ENCODE measurements around the gene RBP2.
"Not testable (repeated sequence)": the region's sequence is repeated elsewhere in the genome, so short reads cannot be mapped to it uniquely, and the experiment has no call there.

The RBP2 gene

DNA sequence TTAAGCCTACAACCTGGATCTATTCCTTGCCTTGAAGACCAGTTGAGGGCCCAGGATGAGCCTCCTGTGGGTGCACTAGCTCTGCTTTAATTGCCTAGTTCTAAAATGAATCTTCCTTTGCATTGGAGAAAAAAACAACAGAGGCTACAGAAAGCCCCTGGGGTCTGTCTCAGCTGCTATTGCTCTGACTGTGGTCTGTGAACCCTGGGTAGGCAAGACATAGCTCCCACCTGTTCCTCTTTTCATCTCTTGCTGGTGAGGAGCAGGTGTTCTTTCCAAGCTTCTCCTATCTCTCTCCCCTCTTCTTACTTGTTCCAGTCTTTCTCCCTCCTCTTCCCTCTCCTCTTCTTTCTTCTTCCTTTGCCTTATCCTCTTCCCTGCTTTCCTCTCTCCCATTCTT lies 28.8 kb downstream of the RBP2 start:
- in situ Hi-C loops (cut with MboI; ENCODE audit: low sequenced_read_pairs): no loop called here

GRCh38 chr3:139444446-139444845 lies 31.9 kb downstream of the RBP2 start:
- in situ Hi-C loops (cut with MboI; ENCODE audit: low sequenced_read_pairs): no loop called here

- in situ Hi-C loops (cut with MboI; ENCODE audit: low sequenced_read_pairs): no loop called here
Observed at GRCh38 chr3:139443186-139443585, 33.1 kb downstream of the RBP2 start.

- in situ Hi-C loops (cut with MboI; ENCODE audit: low sequenced_read_pairs): no loop called here
Observed at GRCh38 chr3:139441656-139442055, 34.7 kb downstream of the RBP2 start.

DNA sequence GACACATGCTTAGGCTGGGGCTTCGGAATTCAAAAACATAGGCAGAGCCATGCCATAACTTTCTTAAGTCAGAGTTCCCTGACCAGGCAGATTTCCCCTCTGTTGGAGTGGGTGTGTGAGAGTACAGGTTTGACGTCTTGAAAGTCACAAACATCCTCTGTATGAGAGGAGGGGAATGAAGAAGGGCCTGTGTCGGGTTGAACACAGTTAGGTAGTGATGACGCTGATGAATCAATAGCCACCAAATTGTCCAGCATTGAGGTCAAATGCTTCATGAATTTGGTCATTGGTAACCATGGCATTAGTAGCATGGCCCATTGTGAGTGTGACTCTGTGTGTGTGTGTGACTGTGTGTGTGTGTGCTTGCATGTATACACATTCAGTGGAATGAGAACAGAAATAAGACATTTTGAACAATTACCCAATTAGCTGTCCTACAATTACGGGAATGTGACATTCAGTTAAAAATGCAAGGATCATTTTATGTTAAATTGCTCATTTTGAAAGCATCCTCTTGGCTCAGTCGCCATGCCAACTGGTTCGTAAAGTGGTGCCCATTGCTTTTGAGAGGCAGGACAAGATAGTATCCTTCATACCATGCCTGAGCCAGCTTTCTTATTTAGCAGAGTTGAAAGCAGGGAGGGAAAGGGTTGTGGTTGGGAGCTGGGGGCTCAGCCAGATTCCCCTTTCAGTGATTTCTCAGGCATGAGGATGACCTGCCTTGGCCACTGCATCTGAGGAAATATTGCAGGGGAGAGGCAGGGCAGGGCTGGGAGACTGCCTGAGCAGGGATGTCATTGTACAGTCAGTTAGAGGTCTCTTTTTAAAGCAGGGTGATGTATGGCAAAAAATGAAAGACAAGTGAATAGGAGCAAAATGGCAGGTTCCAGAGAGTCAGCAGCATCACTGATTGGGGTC lies 35.4 kb downstream of the RBP2 start:
- in situ Hi-C loops (cut with MboI; ENCODE audit: low sequenced_read_pairs): no loop called here

DNA sequence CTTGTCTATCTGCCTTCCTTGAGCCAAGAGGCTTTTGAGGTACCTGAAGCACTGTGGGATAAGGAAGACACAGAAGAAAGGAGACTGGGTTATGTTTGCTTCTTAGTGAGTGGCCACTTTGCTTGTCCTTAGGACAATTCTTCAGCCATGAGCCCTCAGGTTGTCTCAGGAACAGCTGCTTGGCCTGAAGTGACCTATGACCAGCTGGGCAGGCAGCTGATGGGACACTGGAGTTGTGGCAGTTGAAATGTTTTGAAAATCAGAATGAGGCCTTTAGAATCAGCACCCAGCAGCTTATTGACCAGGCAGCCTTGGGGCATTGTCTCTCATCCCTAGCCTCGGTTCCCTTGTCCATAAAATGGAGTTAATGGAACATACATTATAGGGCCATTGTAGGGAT lies 37.0 kb downstream of the RBP2 start:
- in situ Hi-C loops (cut with MboI; ENCODE audit: low sequenced_read_pairs): no loop called here

DNA sequence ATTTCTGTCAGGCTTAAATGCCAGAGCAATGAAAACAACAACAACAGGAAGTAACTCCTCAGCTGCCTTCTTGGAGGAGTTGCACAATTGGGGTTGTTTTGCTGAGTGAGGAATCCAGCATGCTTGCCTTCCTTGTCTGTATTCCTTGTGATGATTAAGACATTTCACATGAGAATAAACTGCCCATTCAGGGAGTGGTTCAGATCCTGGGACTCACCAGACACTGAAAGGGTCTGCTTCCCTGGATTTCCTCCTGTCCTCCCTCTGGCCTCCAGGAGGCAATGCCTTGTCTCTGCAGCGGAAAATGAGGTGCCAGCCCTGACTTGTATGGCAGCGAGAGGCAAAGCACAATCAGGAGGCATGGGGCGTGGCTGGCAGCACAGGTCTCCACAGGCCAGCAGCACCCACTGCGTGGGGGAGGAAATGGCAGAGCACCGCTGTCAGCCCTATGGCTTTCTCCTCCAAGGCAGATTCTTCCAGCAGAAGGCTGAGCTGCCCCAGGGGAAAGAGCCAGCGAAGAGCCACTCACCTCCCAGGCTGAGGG lies 41.5 kb downstream of the RBP2 start:
- in situ Hi-C loops (cut with MboI; ENCODE audit: low sequenced_read_pairs): no loop called here

- in situ Hi-C loops (cut with MboI; ENCODE audit: low sequenced_read_pairs): no loop called here
Observed at GRCh38 chr3:139434228-139434627, 42.1 kb downstream of the RBP2 start.

- in situ Hi-C loops (cut with MboI; ENCODE audit: low sequenced_read_pairs): no loop called here
Observed at GRCh38 chr3:139433089-139433488, 43.2 kb downstream of the RBP2 start.

GRCh38 chr3:139430493-139430892 lies 45.8 kb downstream of the RBP2 start:
- in situ Hi-C loops (cut with MboI; ENCODE audit: low sequenced_read_pairs): no loop called here

- in situ Hi-C loops (cut with MboI; ENCODE audit: low sequenced_read_pairs): no loop called here
Observed at GRCh38 chr3:139427283-139428060, 48.8 kb downstream of the RBP2 start.

GRCh38 chr3:139425745-139426400 lies 50.4 kb downstream of the RBP2 start:
- in situ Hi-C loops (cut with MboI; ENCODE audit: low sequenced_read_pairs): no loop called here

DNA sequence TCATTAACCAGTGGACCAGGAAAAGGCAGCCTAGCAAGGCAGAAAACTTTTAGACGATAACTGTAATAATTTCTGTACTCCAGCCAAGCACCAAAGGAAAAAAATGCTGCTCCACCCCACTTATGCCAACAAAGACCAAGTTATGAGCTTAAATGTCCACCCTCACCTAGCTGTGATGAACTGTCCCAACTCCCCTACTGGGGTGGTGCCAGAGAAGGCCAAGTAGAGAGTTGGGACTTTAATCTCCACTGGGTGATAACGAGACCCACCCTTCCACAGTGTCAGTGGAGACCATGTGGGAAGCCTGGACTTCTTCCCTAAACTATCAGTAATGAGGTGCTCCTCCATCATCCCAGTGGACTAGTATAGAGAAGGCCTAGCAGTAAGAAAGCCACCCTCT lies 53.1 kb downstream of the RBP2 start:
- in situ Hi-C loops (cut with MboI; ENCODE audit: low sequenced_read_pairs): no loop called here

DNA sequence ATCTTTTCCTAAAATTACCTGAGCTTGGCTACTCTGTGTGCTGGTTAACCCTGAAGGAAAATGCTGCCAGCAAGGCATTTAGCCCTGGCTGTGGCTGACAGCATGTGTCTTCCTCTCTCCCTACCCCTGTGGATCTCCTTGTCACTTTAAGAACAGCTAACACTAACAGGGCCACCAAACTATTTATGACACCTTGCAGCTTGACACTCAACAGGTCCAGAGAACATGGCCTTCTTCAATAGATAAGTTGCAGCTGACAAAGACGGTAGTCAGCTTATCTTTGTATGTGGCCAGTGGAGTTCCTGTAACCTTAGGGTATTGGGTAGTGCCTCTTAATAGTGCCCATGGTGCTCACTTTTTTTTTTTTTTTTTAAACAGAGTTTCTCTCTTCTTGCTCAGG lies 54.9 kb downstream of the RBP2 start:
- in situ Hi-C loops (cut with MboI; ENCODE audit: low sequenced_read_pairs): no loop called here

- in situ Hi-C loops (cut with MboI; ENCODE audit: low sequenced_read_pairs): no loop called here
Observed at GRCh38 chr3:139421040-139421439, 55.3 kb downstream of the RBP2 start.

GRCh38 chr3:139418144-139418543 lies 58.2 kb downstream of the RBP2 start:
- in situ Hi-C loops (cut with MboI; ENCODE audit: low sequenced_read_pairs): no loop called here

DNA sequence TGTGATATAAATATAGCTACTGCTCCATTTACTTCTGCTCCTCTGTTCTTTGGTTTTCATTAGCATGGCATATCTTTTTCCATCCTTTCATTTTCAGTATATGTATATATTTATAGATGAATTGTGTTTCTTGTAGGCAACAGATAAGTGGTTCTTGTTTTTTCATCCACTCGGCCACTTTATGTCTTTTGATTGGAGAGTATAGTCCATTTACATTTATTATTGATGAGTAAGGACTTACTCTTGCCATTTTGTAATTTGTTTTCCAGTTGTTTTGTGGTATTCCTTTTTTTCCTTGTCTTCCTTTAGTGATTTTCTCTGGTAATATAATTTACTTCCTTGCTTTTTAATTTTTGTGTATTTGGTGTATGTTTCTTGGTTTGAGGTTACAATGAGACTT lies 60.0 kb downstream of the RBP2 start:
- in situ Hi-C loops (cut with MboI; ENCODE audit: low sequenced_read_pairs): no loop called here

- in situ Hi-C loops (cut with MboI; ENCODE audit: low sequenced_read_pairs): no loop called here
Observed at GRCh38 chr3:139414608-139415224, 61.6 kb downstream of the RBP2 start.

GRCh38 chr3:139412891-139413290 lies 63.4 kb downstream of the RBP2 start:
- in situ Hi-C loops (cut with MboI; ENCODE audit: low sequenced_read_pairs): not testable (repeated sequence)

Measured in HL-60/S4 treated with phorbol 12-myristate 13-acetate at 8.2 ng/mL for 4 days and 3 days (cell line).